ENCODE measurements around the gene RECQL5. TPM values are rescaled to one million over a fixed set of nuclear protein-coding genes. Genes with fewer than 3 reads are reported as not detected.

RECQL5 gene
- total and polyA plus RNA-seq, 2 of the 8 experiments (the other 6 are each of a cell fraction or from before 2014, with no cell fraction given): 15.1 to 41.1 TPM

DNA sequence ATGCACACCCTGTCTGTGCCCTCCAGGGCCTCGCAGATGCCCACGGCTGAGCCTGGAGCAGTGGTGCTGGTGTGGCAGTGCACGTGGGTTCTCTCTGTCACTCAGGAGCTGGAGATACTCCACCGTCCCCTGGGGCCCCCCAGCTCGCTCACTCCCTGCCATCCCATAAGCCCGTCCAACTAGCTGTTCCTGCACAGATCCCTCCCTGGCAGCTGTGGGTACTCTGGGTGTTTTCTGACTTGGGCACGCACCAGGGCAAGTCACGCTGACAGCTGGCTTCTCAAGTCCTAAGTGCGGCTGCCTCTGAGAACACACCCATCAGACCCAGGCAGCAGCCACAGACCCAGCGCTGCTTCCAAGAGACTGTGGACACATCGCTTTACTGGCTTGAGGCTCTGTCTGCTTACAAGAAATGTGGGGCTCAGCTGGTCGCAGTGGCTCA, 28.9 kb upstream of the RECQL5 start (continued):
- TF ChIP-seq, protein P1, sequence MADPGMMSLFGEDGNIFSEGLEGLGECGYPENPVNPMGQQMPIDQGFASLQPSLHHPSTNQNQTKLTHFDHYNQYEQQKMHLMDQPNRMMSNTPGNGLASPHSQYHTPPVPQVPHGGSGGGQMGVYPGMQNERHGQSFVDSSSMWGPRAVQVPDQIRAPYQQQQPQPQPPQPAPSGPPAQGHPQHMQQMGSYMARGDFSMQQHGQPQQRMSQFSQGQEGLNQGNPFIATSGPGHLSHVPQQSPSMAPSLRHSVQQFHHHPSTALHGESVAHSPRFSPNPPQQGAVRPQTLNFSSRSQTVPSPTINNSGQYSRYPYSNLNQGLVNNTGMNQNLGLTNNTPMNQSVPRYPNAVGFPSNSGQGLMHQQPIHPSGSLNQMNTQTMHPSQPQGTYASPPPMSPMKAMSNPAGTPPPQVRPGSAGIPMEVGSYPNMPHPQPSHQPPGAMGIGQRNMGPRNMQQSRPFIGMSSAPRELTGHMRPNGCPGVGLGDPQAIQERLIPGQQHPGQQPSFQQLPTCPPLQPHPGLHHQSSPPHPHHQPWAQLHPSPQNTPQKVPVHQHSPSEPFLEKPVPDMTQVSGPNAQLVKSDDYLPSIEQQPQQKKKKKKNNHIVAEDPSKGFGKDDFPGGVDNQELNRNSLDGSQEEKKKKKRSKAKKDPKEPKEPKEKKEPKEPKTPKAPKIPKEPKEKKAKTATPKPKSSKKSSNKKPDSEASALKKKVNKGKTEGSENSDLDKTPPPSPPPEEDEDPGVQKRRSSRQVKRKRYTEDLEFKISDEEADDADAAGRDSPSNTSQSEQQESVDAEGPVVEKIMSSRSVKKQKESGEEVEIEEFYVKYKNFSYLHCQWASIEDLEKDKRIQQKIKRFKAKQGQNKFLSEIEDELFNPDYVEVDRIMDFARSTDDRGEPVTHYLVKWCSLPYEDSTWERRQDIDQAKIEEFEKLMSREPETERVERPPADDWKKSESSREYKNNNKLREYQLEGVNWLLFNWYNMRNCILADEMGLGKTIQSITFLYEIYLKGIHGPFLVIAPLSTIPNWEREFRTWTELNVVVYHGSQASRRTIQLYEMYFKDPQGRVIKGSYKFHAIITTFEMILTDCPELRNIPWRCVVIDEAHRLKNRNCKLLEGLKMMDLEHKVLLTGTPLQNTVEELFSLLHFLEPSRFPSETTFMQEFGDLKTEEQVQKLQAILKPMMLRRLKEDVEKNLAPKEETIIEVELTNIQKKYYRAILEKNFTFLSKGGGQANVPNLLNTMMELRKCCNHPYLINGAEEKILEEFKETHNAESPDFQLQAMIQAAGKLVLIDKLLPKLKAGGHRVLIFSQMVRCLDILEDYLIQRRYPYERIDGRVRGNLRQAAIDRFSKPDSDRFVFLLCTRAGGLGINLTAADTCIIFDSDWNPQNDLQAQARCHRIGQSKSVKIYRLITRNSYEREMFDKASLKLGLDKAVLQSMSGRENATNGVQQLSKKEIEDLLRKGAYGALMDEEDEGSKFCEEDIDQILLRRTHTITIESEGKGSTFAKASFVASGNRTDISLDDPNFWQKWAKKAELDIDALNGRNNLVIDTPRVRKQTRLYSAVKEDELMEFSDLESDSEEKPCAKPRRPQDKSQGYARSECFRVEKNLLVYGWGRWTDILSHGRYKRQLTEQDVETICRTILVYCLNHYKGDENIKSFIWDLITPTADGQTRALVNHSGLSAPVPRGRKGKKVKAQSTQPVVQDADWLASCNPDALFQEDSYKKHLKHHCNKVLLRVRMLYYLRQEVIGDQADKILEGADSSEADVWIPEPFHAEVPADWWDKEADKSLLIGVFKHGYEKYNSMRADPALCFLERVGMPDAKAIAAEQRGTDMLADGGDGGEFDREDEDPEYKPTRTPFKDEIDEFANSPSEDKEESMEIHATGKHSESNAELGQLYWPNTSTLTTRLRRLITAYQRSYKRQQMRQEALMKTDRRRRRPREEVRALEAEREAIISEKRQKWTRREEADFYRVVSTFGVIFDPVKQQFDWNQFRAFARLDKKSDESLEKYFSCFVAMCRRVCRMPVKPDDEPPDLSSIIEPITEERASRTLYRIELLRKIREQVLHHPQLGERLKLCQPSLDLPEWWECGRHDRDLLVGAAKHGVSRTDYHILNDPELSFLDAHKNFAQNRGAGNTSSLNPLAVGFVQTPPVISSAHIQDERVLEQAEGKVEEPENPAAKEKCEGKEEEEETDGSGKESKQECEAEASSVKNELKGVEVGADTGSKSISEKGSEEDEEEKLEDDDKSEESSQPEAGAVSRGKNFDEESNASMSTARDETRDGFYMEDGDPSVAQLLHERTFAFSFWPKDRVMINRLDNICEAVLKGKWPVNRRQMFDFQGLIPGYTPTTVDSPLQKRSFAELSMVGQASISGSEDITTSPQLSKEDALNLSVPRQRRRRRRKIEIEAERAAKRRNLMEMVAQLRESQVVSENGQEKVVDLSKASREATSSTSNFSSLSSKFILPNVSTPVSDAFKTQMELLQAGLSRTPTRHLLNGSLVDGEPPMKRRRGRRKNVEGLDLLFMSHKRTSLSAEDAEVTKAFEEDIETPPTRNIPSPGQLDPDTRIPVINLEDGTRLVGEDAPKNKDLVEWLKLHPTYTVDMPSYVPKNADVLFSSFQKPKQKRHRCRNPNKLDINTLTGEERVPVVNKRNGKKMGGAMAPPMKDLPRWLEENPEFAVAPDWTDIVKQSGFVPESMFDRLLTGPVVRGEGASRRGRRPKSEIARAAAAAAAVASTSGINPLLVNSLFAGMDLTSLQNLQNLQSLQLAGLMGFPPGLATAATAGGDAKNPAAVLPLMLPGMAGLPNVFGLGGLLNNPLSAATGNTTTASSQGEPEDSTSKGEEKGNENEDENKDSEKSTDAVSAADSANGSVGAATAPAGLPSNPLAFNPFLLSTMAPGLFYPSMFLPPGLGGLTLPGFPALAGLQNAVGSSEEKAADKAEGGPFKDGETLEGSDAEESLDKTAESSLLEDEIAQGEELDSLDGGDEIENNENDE (IDR thresholded peaks at IDR 0.05; ENCODE audit: insufficient replicate concordance, low read length): no peak
- TF ChIP-seq GTF2F1 (IDR thresholded peaks at IDR 0.05; ENCODE audit: borderline replicate concordance, low read depth, low read length): no peak
- no peak for TF ChIP-seq POLR2AphosphoS5 (IDR thresholded peaks at IDR 0.05; ENCODE audit: low read depth, low read length)
- no peak for TF ChIP-seq RAD21 (IDR thresholded peaks at IDR 0.05 in 1 of 2, conservative IDR thresholded peaks at IDR 0.05 in 1 of 2; ENCODE audit: low read depth in 2 of 2, low read length in 2 of 2)
- TF ChIP-seq, protein P2, sequence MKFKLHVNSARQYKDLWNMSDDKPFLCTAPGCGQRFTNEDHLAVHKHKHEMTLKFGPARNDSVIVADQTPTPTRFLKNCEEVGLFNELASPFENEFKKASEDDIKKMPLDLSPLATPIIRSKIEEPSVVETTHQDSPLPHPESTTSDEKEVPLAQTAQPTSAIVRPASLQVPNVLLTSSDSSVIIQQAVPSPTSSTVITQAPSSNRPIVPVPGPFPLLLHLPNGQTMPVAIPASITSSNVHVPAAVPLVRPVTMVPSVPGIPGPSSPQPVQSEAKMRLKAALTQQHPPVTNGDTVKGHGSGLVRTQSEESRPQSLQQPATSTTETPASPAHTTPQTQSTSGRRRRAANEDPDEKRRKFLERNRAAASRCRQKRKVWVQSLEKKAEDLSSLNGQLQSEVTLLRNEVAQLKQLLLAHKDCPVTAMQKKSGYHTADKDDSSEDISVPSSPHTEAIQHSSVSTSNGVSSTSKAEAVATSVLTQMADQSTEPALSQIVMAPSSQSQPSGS (IDR thresholded peaks at IDR 0.05; ENCODE audit: low read length): no peak
- TF ChIP-seq EGR1 (IDR thresholded peaks at IDR 0.05; ENCODE audit: borderline replicate concordance, low read depth, low read length): no peak
- TF ChIP-seq TAF1 (IDR thresholded peaks at IDR 0.05; ENCODE audit: low read depth, low read length): no peak
- no peak for TF ChIP-seq YY1 (IDR thresholded peaks at IDR 0.05; ENCODE audit: low read depth, low read length)
- no peak for TF ChIP-seq SIN3A (conservative IDR thresholded peaks at IDR 0.05 in 1 of 2, IDR thresholded peaks at IDR 0.05 in 1 of 2; ENCODE audit: low read depth in 1 of 2, low read length in 2 of 2)

Measured in H1 (cell line).